Sigmoid colon (tissue), 7 donors: ENCODE measurements around the gene CELSR2. TPM values are rescaled to one million over a fixed set of nuclear protein-coding genes. Genes with fewer than 3 reads are reported as not detected.

Experiments used
- DNase-seq: peaks from one replicate; pipeline ENCODE4 v3.0.0-alpha.2; 2019
- H3K27ac ChIP-seq, 4 donors: fragments of 200-600 bp; sonication (generic); one replicate each; pipeline ENCODE4 v1.5.1; 2016 to 2019; ENCODE audit warnings: mild to moderate bottlenecking in 1 of 4
- H3K27me3 ChIP-seq, 3 donors: fragments of 200-600 bp; sonication (generic); one replicate each; pipeline ENCODE4 v1.5.1; 2019; ENCODE audit warnings: mild to moderate bottlenecking in 1 of 3
- H3K36me3 ChIP-seq, 4 donors: fragments of 200-600 bp; sonication (generic); one replicate each; pipeline ENCODE4 v1.5.1; 2016 to 2019
- H3K4me1 ChIP-seq, 4 donors: fragments of 200-600 bp; sonication (generic); one replicate each; pipeline ENCODE4 v1.5.1; 2017 to 2019
- H3K4me3 ChIP-seq, 4 donors: fragments of 200-600 bp; sonication (generic); one replicate each; pipeline ENCODE4 v1.5.1; 2017 to 2019; ENCODE audit warnings: mild to moderate bottlenecking in 2 of 4, moderate library complexity in 1 of 4
- H3K9me3 ChIP-seq, 4 donors: fragments of 200-600 bp in 3 of 4; sonication (generic) in 3 of 4; one replicate each; pipeline versions ENCODE4 v1.5.1 to v1.6.1; 2013 to 2019
- EP300 ChIP-seq, 4 donors: sonication (generic); formaldehyde crosslinking; IDR thresholded peaks; one replicate each; pipeline ENCODE4 v1.6.1; 2017; ENCODE audit warnings: antibody characterized with exemption in 4 of 4
- POLR2A ChIP-seq, 2 donors: fragments of 450-650 bp; IDR thresholded peaks; one replicate each; pipeline ENCODE4 v1.6.1; 2016; ENCODE audit warnings: antibody characterized with exemption in 2 of 2, mild to moderate bottlenecking in 2 of 2, moderate library complexity in 2 of 2
- POLR2AphosphoS5 ChIP-seq, 4 donors: sonication (generic); formaldehyde crosslinking; IDR thresholded peaks; one replicate each; pipeline ENCODE4 v1.6.1; 2017; ENCODE audit warnings: antibody characterized with exemption in 4 of 4
- WGBS, 2 donors: extraction: QIAGEN DNeasy Blood & Tissue Kit; methylation state at CpG; one replicate each; pipeline ENCODE4 v1.1.7; 2013; 5-methylcytosine and 5-hydroxymethylcytosine counted together
- intact Hi-C: fragments of 100-400 bp; cut with DNase I; formaldehyde crosslinking; loops from one replicate; pipeline ENCODE4 v1.15.1; 2023
- polyA plus RNA-seq, 3 donors: library from polyadenylated mRNA; stranded (reverse); fragments of 200-250 nt; gene quantifications; one replicate each; pipeline ENCODE4 v1.2.3, GENCODE V29; 2013
- total RNA-seq, 4 donors: library from RNA; depleted of rRNA; stranded (reverse); fragments of >200 nt; gene quantifications; one replicate each; pipeline ENCODE4 v1.1.0, GENCODE V29; 2016
- TF ChIP-seq, protein P1 (sequence below), 4 experiments: fragments of 450-650 bp in 3 of 4; fragments of 200-600 bp in 1 of 4; IDR thresholded peaks; one replicate each; pipeline ENCODE4 v1.5.1; 2016 to 2019; ENCODE audit warnings: antibody characterized with exemption in 4 of 4, mild to moderate bottlenecking in 3 of 4, moderate library complexity in 2 of 4
- donor health status: healthy with polysubstance abuse.
- donor health status: Bipolar disorder and iron deficiency.
- donor health status: healthy.

Gene CELSR2
- total and polyA plus RNA-seq, 7 donors, result under 0.01 to 10.8 (median 3.6) TPM

DNA sequence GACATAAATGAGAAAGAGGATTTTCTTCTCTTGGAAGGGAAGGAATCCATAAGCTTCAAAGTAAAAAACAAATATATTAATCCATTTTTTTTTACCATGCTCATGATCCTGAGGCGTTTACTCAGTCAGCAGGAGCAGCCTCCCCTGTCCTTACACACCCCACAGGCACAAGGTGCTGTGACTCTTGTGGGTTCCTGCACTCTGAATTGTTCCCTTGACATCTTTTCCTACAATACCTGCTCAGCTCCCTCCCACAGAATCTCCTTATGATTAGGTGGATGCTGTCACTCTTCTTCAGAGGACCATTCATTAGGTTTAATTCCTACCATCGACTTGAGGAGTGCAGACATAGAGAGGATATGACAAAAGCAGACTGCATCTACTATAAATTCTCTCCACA is 43.7 kb downstream of the CELSR2 start:
- no peak overlapping the region for H3K27ac ChIP-seq
- H3K4me1 ChIP-seq, result peaks cover 0 to under 1% (median 0%) of the 10 kb centered on the region in 4 donors
- no peaks in the 10 kb centered on the region for H3K9me3 ChIP-seq
- H3K27me3 ChIP-seq, result no peaks in the 10 kb centered on the region
- H3K4me3 ChIP-seq, result no peak overlapping the region
- WGBS, 2 donors, result 51 to 77% methylated on average over 2 of the region's 2 CpGs
- H3K36me3 ChIP-seq, result no peaks in the 10 kb centered on the region
- no peak for DNase-seq
- intact Hi-C loops, result no loop called here
- TF ChIP-seq POLR2A (IDR thresholded peaks at IDR 0.05) (no peak), EP300 (IDR thresholded peaks at IDR 0.05) (no peak), POLR2AphosphoS5 (IDR thresholded peaks at IDR 0.05) (no peak)

DNA sequence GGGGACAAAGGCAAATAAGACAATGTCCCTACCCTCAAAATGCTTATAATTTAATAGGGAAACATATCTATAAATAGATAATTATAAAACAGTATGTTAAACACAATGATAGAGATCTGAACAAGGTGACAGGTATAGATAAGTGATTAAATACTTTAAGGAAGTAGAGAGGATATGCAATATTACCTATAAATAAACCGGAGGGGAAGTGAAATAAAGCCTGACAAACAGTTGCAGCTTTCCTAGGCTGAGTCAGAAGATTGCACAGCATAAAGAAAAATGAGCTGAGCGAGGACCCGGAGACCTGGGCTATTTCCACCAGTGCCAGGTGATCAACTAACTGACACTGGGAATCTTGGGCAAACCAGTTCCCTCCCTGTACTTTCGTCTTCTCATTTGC is 45.1 kb downstream of the CELSR2 start:
- Histone ChIP-seq H3K27ac (no peak overlapping the region), H3K9me3 (no peaks in the 10 kb centered on the region), H3K4me3 (no peak overlapping the region), H3K36me3 (no peaks in the 10 kb centered on the region), H3K27me3 (no peaks in the 10 kb centered on the region), H3K4me1 (peaks cover 0 to 15% (median 12%) of the 10 kb centered on the region in 4 donors)
- WGBS, 2 donors, result 46 to 66% methylated on average over 4 of the region's 4 CpGs
- no peak for TF ChIP-seq POLR2A (IDR thresholded peaks at IDR 0.05)
- no peak for TF ChIP-seq POLR2AphosphoS5 (IDR thresholded peaks at IDR 0.05)
- TF ChIP-seq, protein P1, sequence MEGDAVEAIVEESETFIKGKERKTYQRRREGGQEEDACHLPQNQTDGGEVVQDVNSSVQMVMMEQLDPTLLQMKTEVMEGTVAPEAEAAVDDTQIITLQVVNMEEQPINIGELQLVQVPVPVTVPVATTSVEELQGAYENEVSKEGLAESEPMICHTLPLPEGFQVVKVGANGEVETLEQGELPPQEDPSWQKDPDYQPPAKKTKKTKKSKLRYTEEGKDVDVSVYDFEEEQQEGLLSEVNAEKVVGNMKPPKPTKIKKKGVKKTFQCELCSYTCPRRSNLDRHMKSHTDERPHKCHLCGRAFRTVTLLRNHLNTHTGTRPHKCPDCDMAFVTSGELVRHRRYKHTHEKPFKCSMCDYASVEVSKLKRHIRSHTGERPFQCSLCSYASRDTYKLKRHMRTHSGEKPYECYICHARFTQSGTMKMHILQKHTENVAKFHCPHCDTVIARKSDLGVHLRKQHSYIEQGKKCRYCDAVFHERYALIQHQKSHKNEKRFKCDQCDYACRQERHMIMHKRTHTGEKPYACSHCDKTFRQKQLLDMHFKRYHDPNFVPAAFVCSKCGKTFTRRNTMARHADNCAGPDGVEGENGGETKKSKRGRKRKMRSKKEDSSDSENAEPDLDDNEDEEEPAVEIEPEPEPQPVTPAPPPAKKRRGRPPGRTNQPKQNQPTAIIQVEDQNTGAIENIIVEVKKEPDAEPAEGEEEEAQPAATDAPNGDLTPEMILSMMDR (IDR thresholded peaks at IDR 0.05), result no peak
- no peak for TF ChIP-seq EP300 (IDR thresholded peaks at IDR 0.05)
- no peak for DNase-seq
- intact Hi-C loops, result no loop called here

DNA sequence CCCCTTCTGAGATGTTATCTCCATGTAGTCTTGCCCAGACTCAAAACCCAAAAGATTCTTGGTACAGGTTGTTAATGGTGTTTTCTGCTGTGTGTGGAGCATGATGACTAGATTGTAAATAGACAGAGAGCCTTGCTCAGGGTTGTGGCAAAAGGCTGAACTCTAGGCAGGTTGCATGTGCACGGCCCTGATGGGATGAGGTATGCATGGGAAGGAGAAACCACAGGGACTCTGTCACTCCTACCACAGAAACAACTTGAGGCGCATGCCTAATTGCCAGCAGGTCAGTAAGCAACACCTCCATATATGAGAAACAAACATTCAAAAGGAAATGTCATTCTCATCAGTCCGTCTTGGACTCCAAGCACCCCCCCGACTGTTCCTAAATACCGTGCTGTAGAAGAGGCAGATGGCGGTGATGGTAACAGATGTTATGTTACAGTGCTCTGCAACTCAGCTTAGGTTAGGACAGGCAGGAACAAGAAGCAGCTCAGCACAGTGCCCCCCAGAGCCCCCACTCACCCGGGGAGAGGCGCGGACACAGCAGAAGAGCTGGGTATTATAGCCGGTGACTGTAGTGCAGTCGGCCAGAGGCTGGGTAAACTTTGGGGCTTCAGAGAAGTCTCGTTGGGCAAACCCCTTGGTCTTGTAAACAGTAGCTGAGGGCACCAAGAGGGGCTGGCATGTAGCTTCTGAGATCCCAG is 46.5 kb downstream of the CELSR2 start:
- DNase-seq, result no peak
- Histone ChIP-seq H3K36me3 (no peaks in the 10 kb centered on the region), H3K27me3 (no peaks in the 10 kb centered on the region), H3K9me3 (no peaks in the 10 kb centered on the region), H3K27ac (no peak overlapping the region), H3K4me3 (no peak overlapping the region), H3K4me1 (peaks cover 0 to 21% (median 17%) of the 10 kb centered on the region in 4 donors)
- 83 to 86% methylated on average over 12 of the region's 12 CpGs for WGBS, 2 donors
- intact Hi-C loops, result no loop called here
- TF ChIP-seq, protein P1 (IDR thresholded peaks at IDR 0.05), result no peak
- TF ChIP-seq EP300 (IDR thresholded peaks at IDR 0.05), result no peak
- TF ChIP-seq POLR2AphosphoS5 (IDR thresholded peaks at IDR 0.05), result no peak
- TF ChIP-seq POLR2A (IDR thresholded peaks at IDR 0.05), result no peak

DNA sequence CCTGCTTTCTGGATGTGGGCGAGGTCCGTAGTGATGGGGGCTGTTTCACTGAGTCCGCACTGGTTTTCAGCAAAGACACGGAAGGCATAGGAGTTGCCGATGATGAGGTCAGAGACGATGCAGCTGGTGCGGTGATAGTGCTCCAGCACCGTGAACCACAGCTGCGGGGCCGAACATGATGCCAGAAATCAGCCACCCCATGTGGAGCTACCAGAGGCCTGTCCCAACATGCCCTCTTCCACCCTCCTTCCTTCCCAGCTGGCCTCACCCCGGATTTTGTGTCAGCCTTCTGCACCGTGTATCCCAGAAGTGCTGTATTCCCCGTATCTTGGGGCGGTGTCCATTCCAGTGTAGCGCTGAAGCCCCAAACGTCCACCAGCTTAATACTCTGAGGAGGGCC is 47.4 kb downstream of the CELSR2 start:
- H3K27ac ChIP-seq, result no peak overlapping the region
- 91 to 94% methylated on average over 16 of the region's 16 CpGs for WGBS, 2 donors
- no peak for TF ChIP-seq POLR2A (IDR thresholded peaks at IDR 0.05)
- TF ChIP-seq EP300 (IDR thresholded peaks at IDR 0.05), result no peak
- no peak for TF ChIP-seq POLR2AphosphoS5 (IDR thresholded peaks at IDR 0.05)
- TF ChIP-seq, protein P1 (IDR thresholded peaks at IDR 0.05), result no peak

DNA sequence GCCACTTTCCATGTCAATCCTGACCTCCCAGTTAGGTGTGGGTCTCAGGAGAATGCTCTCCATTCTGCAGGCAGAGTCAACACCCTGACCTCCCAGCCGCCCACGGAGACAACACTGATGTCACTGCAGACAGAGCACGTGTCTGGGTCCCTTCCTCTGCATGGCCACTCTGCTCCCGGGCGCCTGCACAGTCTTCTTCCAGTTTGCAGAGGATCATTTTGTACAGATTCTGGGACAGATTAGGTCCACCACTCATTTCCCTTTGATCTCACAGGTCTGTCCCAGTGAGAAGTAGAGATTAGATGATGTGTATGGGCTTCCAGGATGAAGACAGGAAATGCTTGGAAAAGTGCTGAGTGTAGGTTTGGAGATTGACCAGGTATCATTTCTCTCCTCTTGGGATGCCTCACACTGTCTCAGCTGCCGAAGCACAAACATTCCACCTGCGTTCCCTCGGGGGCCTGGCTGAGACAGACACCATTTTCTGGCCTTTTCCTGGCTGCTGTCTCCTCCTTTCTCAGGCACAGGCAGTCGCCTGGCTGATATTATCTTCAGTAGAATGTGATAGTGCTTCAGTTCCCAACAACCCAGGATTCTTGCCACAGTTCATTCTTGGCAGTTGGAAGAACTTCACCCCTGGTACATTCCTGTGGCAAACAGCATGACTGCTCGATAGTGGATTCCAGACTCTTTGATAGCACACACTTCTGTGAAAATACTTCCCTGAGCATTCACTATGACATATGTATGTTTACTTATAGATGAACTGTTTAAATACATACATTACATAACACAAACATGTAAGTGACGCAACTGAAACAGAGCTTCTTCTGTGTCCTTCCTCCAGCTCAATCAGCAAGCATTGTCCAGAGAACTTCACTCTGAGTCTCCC is 49.6 kb downstream of the CELSR2 start:
- DNase-seq, result no peak
- Histone ChIP-seq H3K4me1 (peaks cover 0 to 21% (median 17%) of the 10 kb centered on the region in 4 donors), H3K27me3 (no peaks in the 10 kb centered on the region), H3K9me3 (no peaks in the 10 kb centered on the region), H3K27ac (peak overlapping the region; percentile 39 to 67 (median 56)), H3K36me3 (no peaks in the 10 kb centered on the region), H3K4me3 (no peak overlapping the region)
- intact Hi-C loops, result no loop called here
- TF ChIP-seq, protein P1 (IDR thresholded peaks at IDR 0.05), result no peak
- WGBS, 2 donors, result 68 to 69% methylated on average over 11 of the region's 11 CpGs

More for the DNA sequence above, 47.4 kb downstream of the CELSR2 start:
- intact Hi-C loops, result no loop called here
- H3K27me3 ChIP-seq, result no peaks in the 10 kb centered on the region
- no peaks in the 10 kb centered on the region for H3K9me3 ChIP-seq
- H3K36me3 ChIP-seq, result no peaks in the 10 kb centered on the region
- no peak for DNase-seq
- H3K4me3 ChIP-seq, result no peak overlapping the region
- H3K4me1 ChIP-seq, result peaks cover 0 to 21% (median 17%) of the 10 kb centered on the region in 4 donors
